ENCODE results near the gene MTHFS.
"Not testable (repeated sequence)": the region's sequence is repeated elsewhere in the genome, so short reads cannot be mapped to it uniquely, and the experiment has no call there.

The MTHFS gene

DNA sequence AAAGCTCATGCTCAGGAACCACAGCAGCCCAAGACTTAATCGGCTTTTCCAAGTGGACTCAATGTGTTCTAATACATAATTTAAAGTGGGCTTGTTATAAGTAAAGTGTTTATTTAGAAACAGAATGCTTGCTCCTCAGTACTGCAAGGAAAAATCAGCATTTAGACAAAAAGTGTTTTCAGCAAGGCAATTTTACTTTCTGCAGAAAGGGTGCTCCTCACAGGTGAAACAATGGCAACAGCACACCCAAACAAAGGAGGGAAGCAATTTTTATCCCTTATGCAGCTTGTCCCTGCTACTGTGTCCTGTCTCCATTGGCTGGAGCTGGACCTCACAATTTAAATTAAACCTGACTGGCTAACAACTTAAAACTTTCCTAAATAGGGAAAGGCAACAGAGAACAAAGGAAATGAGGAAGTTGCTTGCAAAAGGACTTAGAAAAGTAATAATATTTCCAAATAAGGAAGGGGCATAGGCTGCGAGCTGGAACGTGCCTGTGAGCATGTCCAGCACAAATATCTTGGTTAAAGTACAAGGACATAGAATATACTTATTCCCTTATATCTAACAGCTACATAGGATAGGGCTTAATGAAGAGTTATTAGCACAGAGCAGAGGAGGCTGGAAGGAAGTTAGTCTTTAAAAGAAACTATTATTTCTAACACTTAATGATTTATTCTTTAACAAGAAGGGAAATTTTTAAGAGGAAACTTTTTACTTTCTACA, 19.1 kb upstream of the MTHFS start:
- not testable (repeated sequence) for DNase-seq (ENCODE audit: low spot score)

DNA sequence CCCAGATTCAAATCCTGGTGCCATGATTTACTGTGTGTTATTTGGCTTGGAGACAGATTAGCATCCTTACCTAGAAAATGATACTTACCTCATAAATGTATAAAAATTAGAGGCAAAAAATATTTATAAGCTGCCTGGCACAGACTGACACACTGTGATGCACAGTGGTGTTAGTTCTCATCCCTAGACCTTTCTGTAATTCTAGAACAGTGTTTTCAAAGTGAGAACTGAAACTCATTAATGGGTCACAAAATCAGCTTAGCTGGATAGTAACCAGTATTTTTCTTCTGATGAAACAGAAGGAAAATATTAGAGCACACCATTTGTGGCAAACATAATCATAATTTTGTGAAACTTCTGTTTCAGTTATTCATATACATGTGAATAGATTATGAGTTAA, 17.9 kb upstream of the MTHFS start:
- no peak for DNase-seq (ENCODE audit: low spot score)

DNA sequence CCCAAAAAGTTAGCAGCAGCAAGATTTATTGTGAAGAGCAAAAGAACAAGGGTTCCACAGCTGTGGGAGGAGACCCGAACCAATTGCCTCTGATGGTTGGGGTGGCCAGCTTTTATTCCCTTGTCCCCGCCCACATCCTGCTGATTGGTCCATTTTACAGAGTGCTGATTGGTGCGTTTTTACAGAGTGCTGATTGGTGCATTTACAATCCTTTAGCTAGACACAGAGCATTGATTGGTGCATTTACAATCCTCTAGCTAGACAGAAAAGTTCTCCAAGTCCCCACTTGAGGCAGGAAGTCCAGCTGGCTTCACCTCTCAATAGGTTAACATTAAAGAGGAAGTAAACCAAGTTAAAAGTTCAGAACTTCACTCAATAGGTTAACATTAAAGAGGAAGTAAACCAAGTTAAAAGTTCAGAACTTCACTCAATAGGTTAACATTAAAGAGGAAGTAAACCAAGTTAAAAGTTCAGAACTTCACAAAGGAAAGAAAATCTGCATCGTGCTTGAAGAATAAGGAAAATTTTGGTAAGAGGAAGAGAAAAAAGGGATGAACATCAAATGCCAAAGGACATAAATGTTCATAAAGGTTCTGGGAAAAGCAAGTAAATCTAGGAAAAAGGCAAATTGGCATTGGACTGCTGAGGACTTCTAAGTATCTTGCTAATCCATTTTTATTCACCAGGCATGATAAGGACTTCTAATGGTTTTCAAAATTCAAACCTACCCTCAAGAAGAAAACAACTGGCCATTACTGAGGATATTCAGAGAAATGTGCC, 12.9 kb upstream of the MTHFS start:
- DNase-seq (ENCODE audit: low spot score), result not testable (repeated sequence)

DNA sequence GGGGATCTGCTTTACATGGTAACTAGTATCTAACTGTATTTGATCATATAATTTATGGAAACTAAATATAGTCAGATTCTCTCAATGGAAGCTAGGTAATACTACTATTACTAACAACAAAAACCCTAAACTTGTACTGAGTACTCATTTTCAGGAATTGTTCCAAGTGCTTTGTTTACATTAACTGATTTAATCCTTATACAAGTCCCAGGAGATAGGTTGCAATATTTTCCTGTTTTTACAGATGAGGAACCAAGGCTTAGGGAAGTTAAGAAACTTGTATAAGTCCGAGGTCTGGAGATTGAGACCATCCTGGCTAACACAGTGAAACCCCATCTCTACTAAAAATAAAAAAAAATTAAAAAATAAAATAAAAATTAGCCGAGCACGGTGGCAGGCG, 7.5 kb upstream of the MTHFS start:
- no peak for DNase-seq (ENCODE audit: low spot score)

DNA sequence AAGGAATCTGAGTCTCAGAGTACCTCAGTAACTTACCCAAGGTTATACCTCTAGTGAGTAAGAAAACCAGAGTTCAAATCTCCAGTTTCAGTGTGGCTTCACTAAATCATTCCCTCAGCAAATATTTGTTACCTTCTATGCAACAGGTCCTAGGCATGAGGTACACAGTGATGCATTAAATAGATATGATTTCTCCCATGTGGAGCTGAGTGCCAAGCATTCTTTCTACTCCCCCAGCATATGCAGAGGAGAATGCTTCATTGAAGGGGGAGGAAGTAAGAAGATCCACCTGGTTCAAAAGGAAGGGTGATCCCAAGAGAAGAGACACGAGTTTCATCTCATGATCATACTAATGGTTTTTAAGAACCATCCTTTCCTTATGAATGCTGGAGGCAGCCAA, 6.8 kb upstream of the MTHFS start:
- DNase-seq (ENCODE audit: low spot score), result no peak

DNA sequence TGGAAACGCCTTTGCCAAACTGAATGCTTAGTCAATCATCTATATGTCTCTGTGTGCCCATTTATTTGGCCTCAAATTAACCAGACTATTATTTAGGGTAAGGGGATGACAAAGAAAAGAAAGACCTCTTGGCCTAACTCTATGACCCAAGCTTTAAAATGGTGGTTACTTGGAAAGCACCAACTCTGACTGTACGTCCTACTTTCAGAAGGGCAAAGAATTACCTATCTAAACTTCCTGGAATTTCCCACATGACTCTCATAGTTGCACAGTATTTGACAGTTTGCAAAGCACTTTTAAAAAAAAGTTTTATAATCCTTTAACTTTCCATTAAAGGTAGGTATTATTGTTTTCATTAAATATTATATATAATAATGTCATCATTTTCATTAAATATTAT, 6.3 kb upstream of the MTHFS start:
- no peak for DNase-seq (ENCODE audit: low spot score)

DNA sequence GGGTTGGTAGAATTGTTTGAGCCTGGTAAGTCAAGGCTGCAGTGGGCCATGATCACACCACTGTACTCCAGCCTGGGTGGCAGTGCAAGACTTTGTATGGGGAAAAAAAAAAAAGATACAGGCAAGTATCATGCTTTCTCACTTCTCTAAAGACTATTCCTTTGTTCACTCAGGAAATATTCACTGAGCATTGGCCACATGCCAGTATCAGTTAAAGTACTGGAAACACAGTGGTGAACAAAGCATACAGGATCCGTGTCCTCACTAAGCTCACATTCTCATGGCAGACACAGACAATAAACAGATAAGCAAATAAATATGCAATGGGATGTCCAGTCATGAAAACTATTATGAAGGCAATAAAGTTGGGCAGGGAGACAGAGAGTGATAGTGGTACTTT, 5.1 kb upstream of the MTHFS start:
- DNase-seq (ENCODE audit: low spot score), result no peak

DNA sequence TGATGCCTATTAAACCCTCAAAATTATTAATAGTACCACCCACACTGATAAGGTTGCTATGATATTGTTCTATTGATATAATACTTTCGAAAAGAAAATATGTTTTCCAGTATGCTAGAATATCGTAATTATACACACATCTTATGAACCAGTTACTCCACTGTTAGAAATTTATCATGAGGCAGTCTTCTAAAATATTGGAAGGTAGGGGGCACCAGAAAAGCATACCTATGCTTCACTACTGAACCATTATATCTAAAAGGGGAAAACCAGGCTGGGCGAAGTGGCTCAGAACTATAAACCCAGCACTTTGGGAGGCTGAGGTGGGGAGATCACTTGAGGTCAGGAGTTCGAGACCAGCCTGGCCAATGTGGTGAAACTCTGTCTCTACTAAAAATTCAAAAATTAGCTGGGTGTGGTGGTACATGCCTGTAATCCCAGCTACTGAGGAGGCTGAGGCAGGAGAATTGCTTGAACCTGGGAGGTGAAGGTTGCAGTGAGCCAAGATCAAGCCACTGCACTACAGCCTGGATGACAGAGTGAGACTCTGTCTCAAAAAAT, 4.1 kb upstream of the MTHFS start:
- DNase-seq (ENCODE audit: low spot score), result not testable (repeated sequence)

DNA sequence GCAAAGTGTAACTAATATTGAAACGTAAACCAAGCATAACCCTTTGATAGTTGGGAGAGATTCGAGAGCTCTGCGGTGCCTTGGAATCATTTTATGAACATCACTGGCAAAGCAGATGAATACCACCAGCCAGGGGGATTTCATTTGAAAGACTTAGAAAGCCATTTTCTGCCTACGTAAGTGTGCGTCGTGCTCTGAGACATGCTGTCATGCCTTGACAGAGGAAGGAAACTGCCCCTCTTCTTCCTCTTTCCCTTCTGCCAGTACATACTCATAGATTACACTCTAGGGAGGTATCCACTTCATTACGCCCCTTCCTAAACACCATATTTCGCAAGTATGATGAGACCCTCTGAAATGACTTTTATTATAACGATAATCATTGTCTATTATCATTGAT, 3.3 kb upstream of the MTHFS start:
- DNase-seq (ENCODE audit: low spot score), result no peak

DNA sequence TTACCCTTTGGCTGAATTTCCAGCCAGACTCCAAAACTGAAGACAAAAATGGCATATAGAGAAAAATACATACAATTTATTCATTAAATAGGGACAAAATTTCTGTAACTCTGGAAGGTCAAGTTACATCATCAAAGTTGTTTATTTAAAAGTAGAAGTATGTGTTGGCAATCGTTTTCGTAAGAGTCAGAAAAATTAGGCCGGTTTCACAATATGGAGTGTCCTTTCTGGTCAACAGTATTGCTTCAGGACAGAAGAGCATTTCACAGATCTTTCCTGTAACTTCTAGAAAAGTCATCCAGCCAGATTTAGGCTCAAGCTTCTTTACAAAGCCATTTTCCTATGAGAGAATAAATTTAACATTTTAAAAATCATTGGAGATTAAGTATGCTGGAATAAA, 2.0 kb upstream of the MTHFS start:
- DNase-seq (ENCODE audit: low spot score), result not testable (repeated sequence)

DNA sequence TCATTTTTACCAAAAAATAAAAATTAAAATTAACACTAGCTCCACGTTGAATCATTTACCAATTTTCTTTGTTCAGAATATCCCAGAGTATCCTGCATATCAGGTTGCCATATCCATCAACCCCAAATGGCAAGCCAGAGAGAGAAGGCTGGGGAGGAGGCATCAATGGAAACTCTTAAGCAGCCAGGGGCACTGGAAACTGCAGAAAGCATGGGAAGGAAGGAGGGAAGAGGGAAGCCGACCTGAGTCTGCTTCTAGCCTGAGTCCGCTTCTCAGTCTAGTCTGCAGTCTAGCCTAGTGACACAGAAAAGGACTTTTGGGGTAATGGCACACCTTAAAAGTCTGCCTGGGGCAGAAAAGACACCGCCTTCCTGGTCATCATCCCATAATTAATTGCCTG, 1.6 kb upstream of the MTHFS start:
- no peak for DNase-seq (ENCODE audit: low spot score)

DNA sequence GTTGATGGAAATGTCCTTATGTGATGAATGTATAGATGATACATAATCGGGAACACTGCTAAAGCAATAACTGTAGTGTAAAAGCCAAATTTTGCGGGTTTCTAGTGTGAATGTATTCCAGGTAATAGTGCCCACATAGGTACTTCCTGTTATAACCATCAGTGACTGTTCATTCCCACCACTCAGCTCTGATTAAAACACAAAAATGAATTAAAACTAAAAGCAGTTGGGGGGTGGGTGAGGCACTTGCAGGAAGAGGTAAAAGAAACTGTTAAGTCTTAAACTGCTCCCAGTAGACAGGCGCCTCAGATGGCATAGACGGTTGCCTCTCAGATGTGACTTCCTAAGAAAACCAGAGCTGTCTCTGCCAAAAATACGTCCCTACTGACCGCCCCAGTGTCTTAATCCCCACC, 893 bp upstream of the MTHFS start:
- DNase-seq (ENCODE audit: low spot score), result no peak

DNA sequence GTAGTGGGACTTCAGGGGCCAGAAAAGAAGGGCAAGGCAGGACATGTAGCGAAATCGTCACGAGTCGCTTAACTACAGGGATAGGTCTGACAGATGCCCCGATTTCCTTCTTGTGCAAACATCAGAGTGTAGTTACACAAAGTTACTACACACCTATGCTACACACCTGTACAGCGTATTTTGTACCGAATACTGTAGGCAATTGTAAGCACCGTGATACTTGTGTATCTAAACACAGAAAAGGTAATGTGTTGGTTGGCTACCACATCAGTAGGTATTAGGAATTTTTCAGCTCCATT, 515 bp upstream of the MTHFS start:
- no peak for DNase-seq (ENCODE audit: low spot score)

DNA sequence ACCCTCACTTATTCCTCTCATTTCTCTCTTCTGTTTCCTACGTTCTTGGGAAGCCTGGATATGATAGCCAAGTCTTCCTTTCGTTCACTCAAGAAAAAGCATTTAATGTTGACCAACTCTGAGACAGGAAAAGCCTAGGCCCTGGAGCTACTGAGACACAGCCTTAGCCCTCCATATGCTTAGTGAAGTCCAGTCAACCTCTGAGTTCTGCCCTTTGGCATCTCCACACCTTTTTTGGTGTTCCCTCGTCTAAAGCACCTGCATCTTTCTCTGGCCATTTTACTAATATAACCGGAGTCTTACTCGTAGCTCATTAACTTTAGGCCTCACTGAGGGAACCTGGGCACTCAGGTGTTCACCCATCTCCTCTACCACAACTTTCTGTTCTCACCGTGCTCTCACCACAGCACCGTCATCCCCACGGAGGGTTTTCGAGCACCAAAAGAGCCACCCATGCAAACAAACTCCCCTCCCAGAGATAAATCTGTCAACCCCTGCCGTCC, 632 bp downstream of the MTHFS start:
- DNase-seq (ENCODE audit: low spot score), result no peak

DNA sequence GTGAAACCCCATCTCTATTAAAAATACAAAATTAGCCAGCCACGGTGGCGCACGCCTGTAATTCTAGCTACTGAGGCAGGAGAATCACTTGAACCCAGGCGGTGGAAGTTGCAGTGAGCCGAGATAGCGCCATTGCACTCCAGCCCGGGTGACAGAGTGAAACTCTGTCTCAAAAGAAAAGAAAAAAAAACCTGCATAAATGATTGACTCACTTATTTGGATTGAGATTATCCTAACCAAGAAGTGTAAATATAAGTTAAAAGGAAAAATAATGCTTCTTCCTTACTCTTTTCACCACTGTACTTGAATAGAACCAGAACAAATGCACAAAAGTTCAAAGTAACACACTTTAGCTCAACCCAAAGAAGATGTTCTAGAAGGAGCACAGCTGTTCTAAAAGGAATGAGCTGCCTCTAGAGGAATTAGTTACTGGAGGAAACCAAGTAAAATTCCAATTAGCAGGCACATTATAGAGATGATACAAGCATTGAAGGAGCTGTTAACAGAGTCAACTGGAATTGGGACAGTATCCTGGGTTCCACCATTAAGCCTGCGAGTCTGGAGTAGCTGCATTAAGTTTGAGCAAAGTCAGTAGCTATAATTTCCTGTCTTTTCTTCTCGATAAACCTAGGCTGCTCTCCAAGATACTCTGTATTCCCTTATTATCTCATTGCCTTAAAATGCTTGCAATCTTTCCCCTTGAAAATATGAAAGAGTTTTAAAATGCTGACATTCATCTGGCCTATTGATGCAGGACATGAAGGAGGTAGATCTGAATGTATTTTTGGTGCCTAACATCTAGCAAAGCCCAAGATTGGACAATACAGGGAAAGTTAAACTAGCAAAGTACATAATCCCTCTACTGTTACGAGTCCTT, 9.5 kb downstream of the MTHFS start:
- DNase-seq (ENCODE audit: low spot score), result no peak

DNA sequence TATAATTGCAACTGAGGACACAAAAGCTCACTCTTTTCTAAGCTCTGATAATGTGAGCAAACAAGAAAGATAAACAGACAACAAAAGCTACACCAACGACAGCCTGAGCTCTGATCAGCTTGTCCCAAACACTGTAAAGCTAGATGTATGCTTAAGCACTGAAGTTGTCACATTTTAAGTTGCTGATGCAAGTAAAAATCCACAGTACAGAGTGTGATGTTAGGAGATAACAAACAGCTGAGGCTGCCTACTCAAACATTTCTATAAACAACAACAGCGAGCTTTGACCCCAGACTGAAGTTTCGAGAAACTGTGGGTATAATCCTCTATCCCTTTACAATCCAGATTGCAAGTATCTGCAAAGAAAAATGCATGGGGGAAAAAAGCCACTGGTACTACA, 10.7 kb downstream of the MTHFS start:
- no peak for DNase-seq (ENCODE audit: low spot score)

DNA sequence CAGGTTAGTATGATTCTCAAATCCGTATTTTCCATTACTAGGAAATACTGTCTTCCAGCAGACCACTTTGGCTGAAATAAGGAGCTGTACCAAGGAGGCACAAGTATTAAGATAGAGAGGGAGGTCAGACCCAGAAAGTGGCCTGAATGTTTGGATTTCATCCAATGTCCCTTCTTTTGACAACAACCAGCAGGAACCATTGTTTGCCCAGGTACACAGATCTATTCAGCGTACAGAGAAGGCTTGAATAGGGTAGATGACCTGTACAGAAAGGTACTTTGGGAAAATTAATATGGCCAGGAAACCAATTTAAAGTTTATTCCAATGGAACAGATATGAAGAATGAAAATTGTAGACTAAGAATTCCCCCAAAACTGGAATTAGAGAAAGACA, 12.6 kb downstream of the MTHFS start:
- DNase-seq (ENCODE audit: low spot score), result no peak

DNA sequence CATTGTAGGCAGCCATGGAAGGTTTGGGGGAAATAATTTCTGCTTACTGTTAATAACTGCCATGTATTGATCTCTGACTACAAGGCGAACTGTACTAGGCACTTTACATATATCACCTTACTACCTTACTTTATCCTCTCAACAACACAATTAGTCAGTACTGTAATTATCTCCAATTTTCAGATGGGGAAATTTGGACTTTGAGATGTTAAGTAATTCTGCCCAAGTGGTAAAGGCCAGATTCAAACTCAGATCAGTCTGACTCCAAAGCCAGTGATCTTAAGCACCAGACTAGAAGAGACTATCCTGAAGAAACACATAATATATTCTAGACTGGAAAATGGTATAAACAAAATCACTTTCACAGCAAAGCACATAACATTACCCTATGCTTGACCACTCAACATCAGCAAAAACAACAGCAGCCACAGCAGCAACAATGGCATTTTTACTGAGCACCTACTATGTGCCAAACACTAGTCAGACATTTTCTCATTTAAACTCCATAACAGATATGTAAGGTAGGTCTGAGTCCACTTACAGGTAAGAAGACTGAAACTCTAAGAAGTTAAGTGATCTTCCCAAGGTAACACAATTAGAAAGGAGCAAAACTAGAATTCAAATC, 13.1 kb downstream of the MTHFS start:
- no peak for DNase-seq (ENCODE audit: low spot score)

DNA sequence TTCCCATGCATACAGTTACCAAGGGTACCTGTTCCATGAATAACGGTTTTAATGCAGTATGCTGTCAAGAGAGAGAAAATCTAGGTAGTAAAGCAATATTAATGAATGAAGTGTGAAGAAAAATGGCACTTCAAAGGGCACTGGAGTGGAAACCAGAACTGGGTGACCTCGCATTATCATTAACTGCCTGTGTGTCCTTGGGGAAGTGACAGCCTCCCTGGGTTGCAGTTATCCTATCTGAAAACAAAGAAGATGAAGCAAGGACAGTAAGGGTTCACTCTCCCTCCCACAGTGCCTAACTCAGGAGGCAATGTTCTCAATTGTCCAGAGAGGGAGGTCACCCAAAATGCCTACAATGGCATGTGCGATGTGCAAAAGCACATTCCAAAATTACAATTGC, 15.1 kb downstream of the MTHFS start:
- DNase-seq (ENCODE audit: low spot score), result no peak

DNA sequence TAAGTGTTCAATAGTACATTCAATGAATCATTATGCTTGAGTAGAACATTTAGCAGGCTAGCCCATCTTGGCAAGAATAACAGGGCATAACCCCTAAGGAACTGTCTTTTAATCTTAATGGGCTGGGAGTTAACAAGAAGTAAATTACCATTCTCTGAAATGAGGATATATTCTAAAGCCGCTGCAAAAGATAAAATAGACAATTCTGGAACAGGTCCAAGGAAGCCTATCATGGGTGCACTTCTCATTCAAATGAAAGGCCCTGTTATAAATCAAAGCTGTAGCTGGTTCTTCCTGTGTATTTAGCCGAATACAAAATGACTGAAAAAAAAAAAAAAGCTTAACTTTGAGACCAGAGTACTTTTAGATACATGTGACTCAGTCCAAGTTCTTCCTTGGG, 15.6 kb downstream of the MTHFS start:
- no peak for DNase-seq (ENCODE audit: low spot score)

DNA sequence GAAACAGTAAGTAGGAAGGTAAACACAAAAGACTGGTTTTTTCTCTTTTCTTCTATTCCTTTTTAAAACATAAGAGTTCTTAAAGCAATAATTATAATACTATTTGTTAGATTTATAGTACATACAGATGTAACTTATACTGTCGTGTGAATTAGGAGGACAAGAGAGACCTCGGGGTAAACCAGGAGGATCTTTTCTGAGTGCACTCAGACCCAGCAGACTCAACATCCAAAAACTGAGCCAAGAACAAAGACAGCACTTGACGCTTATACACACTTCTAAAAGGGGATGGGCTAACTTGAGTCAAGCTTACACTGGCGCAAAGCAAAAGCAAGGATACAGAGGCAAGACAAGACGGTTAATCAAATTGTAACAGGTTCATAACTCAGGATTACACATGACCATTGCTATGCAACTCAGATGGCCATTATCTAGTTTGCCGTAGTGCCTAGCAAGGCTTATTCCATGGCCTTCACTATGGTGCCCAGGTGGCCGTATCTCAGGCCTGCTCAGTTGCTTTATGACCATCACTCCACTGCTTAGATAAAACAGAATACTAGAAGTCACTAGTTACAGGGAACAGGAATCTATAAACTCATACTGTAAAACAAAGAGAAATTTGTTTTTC, 18.6 kb downstream of the MTHFS start:
- no peak for DNase-seq (ENCODE audit: low spot score)

DNA sequence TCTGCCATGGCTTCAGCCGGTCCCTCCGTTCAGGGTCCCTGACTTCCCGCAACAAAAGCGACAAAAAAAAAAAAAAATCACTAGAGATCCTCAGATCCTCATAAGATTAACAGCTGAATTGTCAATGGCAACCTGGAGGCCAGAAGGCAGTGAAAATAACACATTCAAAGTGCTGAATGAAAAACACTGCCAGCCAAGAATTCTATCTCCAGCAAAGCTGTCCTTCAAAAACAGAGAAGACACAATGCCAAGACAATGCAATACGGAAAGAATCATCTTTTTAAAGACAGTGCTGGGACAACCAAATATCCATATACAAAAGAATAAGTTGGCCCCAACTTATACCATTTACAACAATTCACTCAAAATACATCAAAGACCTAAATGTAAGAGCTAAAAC, 21.6 kb downstream of the MTHFS start:
- no peak for DNase-seq (ENCODE audit: low spot score)

Data from iPS-NIHi11 (cell line).